Measurements from ENCODE around the gene PPFIA1.

PPFIA1 gene

GRCh38 chr11:70298243-70298915 is 27.9 kb downstream of the PPFIA1 start:
- DNase-seq, result no peak

GRCh38 chr11:70299636-70300035 is 29.1 kb downstream of the PPFIA1 start:
- no peak for DNase-seq

GRCh38 chr11:70301191-70301590 is 30.7 kb downstream of the PPFIA1 start:
- no peak for DNase-seq

- no peak for DNase-seq
Measured at GRCh38 chr11:70301721-70302418, 31.4 kb downstream of the PPFIA1 start.

- no peak for DNase-seq
Measured at GRCh38 chr11:70302419-70302752, 31.9 kb downstream of the PPFIA1 start.

- DNase-seq, result no peak
Measured at GRCh38 chr11:70303070-70303469, 32.6 kb downstream of the PPFIA1 start.

GRCh38 chr11:70304208-70304603 is 33.7 kb downstream of the PPFIA1 start:
- DNase-seq, result no peak

- no peak for DNase-seq
Measured at GRCh38 chr11:70305501-70305900, 35.0 kb downstream of the PPFIA1 start.

GRCh38 chr11:70306586-70307033 is 36.1 kb downstream of the PPFIA1 start:
- DNase-seq, result peak; percentile 12

- no peak for DNase-seq
Measured at GRCh38 chr11:70307176-70307575, 36.7 kb downstream of the PPFIA1 start.

- no peak for DNase-seq
Measured at GRCh38 chr11:70311616-70312015, 41.1 kb downstream of the PPFIA1 start.

- DNase-seq, result no peak
Measured at GRCh38 chr11:70312401-70313357, 42.2 kb downstream of the PPFIA1 start.

- DNase-seq, result no peak
Measured at GRCh38 chr11:70313945-70314344, 43.5 kb downstream of the PPFIA1 start.

GRCh38 chr11:70314730-70315129 is 44.2 kb downstream of the PPFIA1 start:
- DNase-seq, result no peak

- no peak for DNase-seq
Measured at GRCh38 chr11:70315716-70316115, 45.2 kb downstream of the PPFIA1 start.

GRCh38 chr11:70317581-70318305 is 47.3 kb downstream of the PPFIA1 start:
- DNase-seq, result no peak

- no peak for DNase-seq
Measured at GRCh38 chr11:70319396-70320076, 49.0 kb downstream of the PPFIA1 start.

GRCh38 chr11:70322666-70323065 is 52.2 kb downstream of the PPFIA1 start:
- DNase-seq, result no peak

GRCh38 chr11:70323806-70324205 is 53.3 kb downstream of the PPFIA1 start:
- DNase-seq, result no peak

GRCh38 chr11:70324376-70325115 is 54.1 kb downstream of the PPFIA1 start:
- DNase-seq, result no peak

GRCh38 chr11:70325824-70326223 is 55.3 kb downstream of the PPFIA1 start:
- no peak for DNase-seq

Measured in NCI-H774 (cell line).